HepG2 (cell line): ENCODE results near the gene PURB. TPM values are rescaled to one million over a fixed set of nuclear protein-coding genes. Genes with fewer than 3 reads are reported as not detected.

ENCODE experiments used
- ATAD3A ChIP-seq: sonication (generic); formaldehyde crosslinking; IDR thresholded peaks from 2 replicates; pipeline ENCODE4 v1.4.0; 2020; ENCODE audit warnings: missing genetic modification reagents
- CC2D1A ChIP-seq: sonication (generic); formaldehyde crosslinking; IDR thresholded peaks from 2 replicates; pipeline ENCODE4 v1.8.1; 2023; ENCODE audit warnings: mild to moderate bottlenecking, missing genetic modification reagents
- CREM ChIP-seq, 2 experiments: sonication (generic) in 1 of 2; formaldehyde crosslinking in 1 of 2; IDR thresholded peaks; 2 replicates each; pipeline versions ENCODE4 v1.4.0 to v1.6.1; 2016 to 2020; ENCODE audit warnings: antibody characterized with exemption in 1 of 2, mild to moderate bottlenecking in 1 of 2, missing genetic modification reagents in 1 of 2
- GATAD1 ChIP-seq: IDR thresholded peaks from 2 replicates; pipeline ENCODE4 v1.6.1; 2016; ENCODE audit warnings: missing genetic modification reagents, missing compliant biosample characterization
- MBNL3 ChIP-seq: fragments of 250-450 bp; sonication (Bioruptor Pico); conservative IDR thresholded peaks from 2 replicates; pipeline ENCODE4 v1.8.0; 2022; ENCODE audit warnings: mild to moderate bottlenecking, inconsistent platforms
- MEIS1 ChIP-seq: sonication (generic); formaldehyde crosslinking; IDR thresholded peaks from 2 replicates; pipeline ENCODE4 v1.9.0; 2021; ENCODE audit warnings: mild to moderate bottlenecking, missing genetic modification reagents, moderate library complexity, borderline replicate concordance
- PHF5A ChIP-seq: IDR thresholded peaks from one replicate; pipeline ENCODE4 v1.6.1; 2018; ENCODE audit warnings: low read depth, missing genetic modification reagents; ENCODE audit not compliant: unreplicated experiment
- RBM39 ChIP-seq: fragments of 200-400 bp; formaldehyde crosslinking; IDR thresholded peaks from one replicate; pipeline ENCODE4 v1.6.1; 2018; ENCODE audit warnings: antibody characterized with exemption, mild to moderate bottlenecking, low read depth, low read length; ENCODE audit not compliant: poor library complexity, severe bottlenecking
- SRSF9 ChIP-seq: fragments of 200-400 bp; formaldehyde crosslinking; IDR thresholded peaks from 2 replicates; pipeline ENCODE4 v1.6.1; 2018; ENCODE audit warnings: borderline replicate concordance, mild to moderate bottlenecking, low read depth, low read length; ENCODE audit not compliant: insufficient read depth, poor library complexity, severe bottlenecking
- XRCC5 ChIP-seq: fragments of 200-400 bp; formaldehyde crosslinking; optimal IDR thresholded peaks from 2 replicates; pipeline ENCODE3; 2017; ENCODE audit warnings: mild to moderate bottlenecking, low read length
- ZFP82 ChIP-seq: sonication (generic); formaldehyde crosslinking; IDR thresholded peaks from 2 replicates; pipeline ENCODE4 v1.5.1; 2020; ENCODE audit warnings: mild to moderate bottlenecking, missing genetic modification reagents, borderline replicate concordance
- ZNF556 ChIP-seq: sonication (generic); formaldehyde crosslinking; IDR thresholded peaks from 2 replicates; pipeline ENCODE4 v1.4.0; 2020; ENCODE audit warnings: mild to moderate bottlenecking, missing genetic modification reagents, borderline replicate concordance
- ZNF766 ChIP-seq: sonication (generic); formaldehyde crosslinking; IDR thresholded peaks from 2 replicates; pipeline ENCODE4 v1.5.0; 2020; ENCODE audit warnings: missing genetic modification reagents, borderline replicate concordance
- ZNF879 ChIP-seq: sonication (generic); formaldehyde crosslinking; IDR thresholded peaks from 2 replicates; pipeline ENCODE4 v1.8.1; 2023; ENCODE audit warnings: missing genetic modification reagents
- ZSCAN30 ChIP-seq: sonication (generic); formaldehyde crosslinking; IDR thresholded peaks from 2 replicates; pipeline ENCODE4 v1.5.0; 2020; ENCODE audit warnings: mild to moderate bottlenecking, missing genetic modification reagents
- polyA plus RNA-seq, 8 experiments: library from polyadenylated mRNA; depleted of rRNA in 3 of 8; stranded (reverse) in 7 of 8; unstranded in 1 of 8; fragments of >200 nt; fragmentation: Illumina TruSeq in 4 of 8; extraction: Trizol in 4 of 8; gene quantifications; 2 replicates each; pipeline versions ENCODE4 v1.2.1 to v1.2.3, GENCODE V29; 2011 to 2016; ENCODE audit warnings: low read depth in 4 of 8, missing spikeins in 1 of 8, mixed read lengths in 1 of 8; ENCODE audit not compliant: insufficient read depth in 1 of 8
- total RNA-seq, 5 experiments: library from RNA; depleted of rRNA; stranded (reverse); fragments of >200 nt; fragmentation: Illumina TruSeq; extraction: Trizol; gene quantifications; 2 replicates each; pipeline ENCODE4 v1.2.3, GENCODE V29; 2016; ENCODE audit warnings: low read depth in 1 of 5
- TF ChIP-seq, protein P1 (sequence below): sonication (generic); formaldehyde crosslinking; IDR thresholded peaks from 2 replicates; pipeline ENCODE4 v1.4.0; 2020; ENCODE audit warnings: mild to moderate bottlenecking, missing genetic modification reagents
- TF ChIP-seq, protein P2 (sequence below): sonication (generic); formaldehyde crosslinking; IDR thresholded peaks from 2 replicates; pipeline ENCODE4 v1.5.1; 2020; ENCODE audit warnings: mild to moderate bottlenecking, moderate library complexity, missing genetic modification reagents
- TF ChIP-seq, protein P3 (sequence below): sonication (generic); formaldehyde crosslinking; IDR thresholded peaks from 2 replicates; pipeline ENCODE4 v1.4.0; 2020; ENCODE audit warnings: missing genetic modification reagents
- TF ChIP-seq, protein P4 (sequence below): sonication (generic); formaldehyde crosslinking; IDR thresholded peaks from 2 replicates; pipeline ENCODE4 v1.8.0; 2022; ENCODE audit warnings: mild to moderate bottlenecking, missing genetic modification reagents, borderline replicate concordance

Gene PURB
- total and polyA plus RNA-seq, 2 of the 13 experiments (the other 11 are each of a cell fraction or from before 2014, with no cell fraction given) = 2.3 to 4.3 TPM

DNA sequence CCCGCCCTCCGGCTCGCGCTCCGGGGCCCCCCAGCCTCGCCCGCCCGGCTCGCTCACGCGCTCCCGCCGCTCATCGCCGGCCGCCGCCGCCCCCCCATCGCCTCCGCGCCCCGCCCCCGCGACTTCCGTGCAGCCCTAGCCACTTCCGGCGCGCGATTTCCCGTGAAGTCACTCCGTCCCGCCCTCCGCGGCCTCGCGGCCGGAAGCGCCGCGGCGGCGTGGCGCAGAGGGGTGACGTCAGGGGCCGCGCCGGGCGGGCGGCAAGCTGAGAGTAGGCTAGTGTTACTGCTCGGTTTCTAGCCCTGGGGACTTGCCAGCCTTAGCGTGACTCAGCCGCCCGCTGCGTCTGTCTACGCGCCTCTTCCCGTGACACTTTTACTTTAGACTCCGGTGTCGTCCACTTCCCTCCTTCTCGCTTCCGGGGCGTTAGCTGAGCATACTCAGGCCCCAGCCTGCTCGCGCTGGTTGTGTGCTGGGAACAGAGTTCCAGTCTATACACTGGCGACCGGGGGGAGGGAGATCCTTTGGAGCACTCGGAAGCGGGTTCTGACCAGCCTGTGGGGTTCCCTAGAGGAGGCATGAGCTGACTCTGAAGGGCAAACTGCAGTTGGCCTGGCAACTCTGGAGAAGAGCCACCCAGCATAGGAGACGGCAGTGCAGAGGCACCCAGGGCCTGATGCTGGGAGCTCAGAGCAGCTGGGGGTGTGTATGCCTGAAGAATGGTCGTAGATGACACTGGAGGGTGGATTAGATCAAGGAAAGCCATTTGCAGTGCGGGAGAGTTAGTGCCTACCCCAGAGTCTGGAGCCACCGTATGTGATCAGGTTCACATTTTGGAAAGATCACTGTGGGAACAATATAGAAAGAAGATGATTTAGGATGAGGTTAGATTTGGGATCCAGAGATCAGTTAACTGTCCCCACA lies at the start of gene PURB (continued):
- TF ChIP-seq, protein P1, sequence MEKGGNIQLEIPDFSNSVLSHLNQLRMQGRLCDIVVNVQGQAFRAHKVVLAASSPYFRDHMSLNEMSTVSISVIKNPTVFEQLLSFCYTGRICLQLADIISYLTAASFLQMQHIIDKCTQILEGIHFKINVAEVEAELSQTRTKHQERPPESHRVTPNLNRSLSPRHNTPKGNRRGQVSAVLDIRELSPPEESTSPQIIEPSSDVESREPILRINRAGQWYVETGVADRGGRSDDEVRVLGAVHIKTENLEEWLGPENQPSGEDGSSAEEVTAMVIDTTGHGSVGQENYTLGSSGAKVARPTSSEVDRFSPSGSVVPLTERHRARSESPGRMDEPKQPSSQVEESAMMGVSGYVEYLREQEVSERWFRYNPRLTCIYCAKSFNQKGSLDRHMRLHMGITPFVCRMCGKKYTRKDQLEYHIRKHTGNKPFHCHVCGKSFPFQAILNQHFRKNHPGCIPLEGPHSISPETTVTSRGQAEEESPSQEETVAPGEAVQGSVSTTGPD (CRISPR knock-in tag) = no peak
- TF ChIP-seq XRCC5 = no peak
- TF ChIP-seq MEIS1 (CRISPR knock-in tag) = no peak
- TF ChIP-seq, protein P2, sequence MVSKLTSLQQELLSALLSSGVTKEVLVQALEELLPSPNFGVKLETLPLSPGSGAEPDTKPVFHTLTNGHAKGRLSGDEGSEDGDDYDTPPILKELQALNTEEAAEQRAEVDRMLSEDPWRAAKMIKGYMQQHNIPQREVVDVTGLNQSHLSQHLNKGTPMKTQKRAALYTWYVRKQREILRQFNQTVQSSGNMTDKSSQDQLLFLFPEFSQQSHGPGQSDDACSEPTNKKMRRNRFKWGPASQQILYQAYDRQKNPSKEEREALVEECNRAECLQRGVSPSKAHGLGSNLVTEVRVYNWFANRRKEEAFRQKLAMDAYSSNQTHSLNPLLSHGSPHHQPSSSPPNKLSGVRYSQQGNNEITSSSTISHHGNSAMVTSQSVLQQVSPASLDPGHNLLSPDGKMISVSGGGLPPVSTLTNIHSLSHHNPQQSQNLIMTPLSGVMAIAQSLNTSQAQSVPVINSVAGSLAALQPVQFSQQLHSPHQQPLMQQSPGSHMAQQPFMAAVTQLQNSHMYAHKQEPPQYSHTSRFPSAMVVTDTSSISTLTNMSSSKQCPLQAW = peak; percentile 18; the same call in 1 of the 2 replicates
- TF ChIP-seq, protein P3, sequence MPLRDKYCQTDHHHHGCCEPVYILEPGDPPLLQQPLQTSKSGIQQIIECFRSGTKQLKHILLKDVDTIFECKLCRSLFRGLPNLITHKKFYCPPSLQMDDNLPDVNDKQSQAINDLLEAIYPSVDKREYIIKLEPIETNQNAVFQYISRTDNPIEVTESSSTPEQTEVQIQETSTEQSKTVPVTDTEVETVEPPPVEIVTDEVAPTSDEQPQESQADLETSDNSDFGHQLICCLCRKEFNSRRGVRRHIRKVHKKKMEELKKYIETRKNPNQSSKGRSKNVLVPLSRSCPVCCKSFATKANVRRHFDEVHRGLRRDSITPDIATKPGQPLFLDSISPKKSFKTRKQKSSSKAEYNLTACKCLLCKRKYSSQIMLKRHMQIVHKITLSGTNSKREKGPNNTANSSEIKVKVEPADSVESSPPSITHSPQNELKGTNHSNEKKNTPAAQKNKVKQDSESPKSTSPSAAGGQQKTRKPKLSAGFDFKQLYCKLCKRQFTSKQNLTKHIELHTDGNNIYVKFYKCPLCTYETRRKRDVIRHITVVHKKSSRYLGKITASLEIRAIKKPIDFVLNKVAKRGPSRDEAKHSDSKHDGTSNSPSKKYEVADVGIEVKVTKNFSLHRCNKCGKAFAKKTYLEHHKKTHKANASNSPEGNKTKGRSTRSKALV (CRISPR knock-in tag) = no peak
- TF ChIP-seq ZSCAN30 (CRISPR knock-in tag) = no peak
- TF ChIP-seq GATAD1 (CRISPR knock-in tag) = peak; percentile 95
- peak; percentile 85 for TF ChIP-seq CREM (IDR thresholded peaks at IDR 0.05)
- TF ChIP-seq CREM (CRISPR knock-in tag; IDR thresholded peaks at IDR 0.05) = peak; percentile 68; the same call in 1 of the 2 replicates
- no peak; the same call in 1 of the 2 replicates for TF ChIP-seq ZNF766 (CRISPR knock-in tag)
- no peak for TF ChIP-seq SRSF9
- TF ChIP-seq, protein P4, sequence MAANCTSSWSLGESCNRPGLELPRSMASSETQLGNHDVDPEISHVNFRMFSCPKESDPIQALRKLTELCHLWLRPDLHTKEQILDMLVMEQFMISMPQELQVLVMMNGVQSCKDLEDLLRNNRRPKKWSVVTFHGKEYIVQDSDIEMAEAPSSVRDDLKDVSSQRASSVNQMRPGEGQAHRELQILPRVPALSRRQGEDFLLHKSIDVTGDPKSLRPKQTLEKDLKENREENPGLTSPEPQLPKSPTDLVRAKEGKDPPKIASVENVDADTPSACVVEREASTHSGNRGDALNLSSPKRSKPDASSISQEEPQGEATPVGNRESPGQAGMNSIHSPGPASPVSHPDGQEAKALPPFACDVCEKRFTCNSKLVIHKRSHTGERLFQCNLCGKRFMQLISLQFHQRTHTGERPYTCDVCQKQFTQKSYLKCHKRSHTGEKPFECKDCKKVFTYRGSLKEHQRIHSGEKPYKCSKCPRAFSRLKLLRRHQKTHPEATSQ (CRISPR knock-in tag) = peak; percentile 80; the same call in 1 of the 2 replicates
- TF ChIP-seq MBNL3 (CRISPR knock-in tag) = no peak
- 0 out of 2 replicates have a peak, but pooled peaks have one; percentile 39 for TF ChIP-seq ZFP82 (CRISPR knock-in tag)
- peak; percentile 35 for TF ChIP-seq RBM39
- no peak for TF ChIP-seq ATAD3A (CRISPR knock-in tag)
- no peak for TF ChIP-seq PHF5A (CRISPR knock-in tag)
- no peak for TF ChIP-seq CC2D1A
- no peak for TF ChIP-seq ZNF879
- peak; percentile 67; the same call in 1 of the 2 replicates for TF ChIP-seq ZNF556 (CRISPR knock-in tag)
